K562 (cell line): ENCODE data around the gene ZDHHC1. TPM values are rescaled to one million over a fixed set of nuclear protein-coding genes. Genes with fewer than 3 reads are reported as not detected.

ENCODE experiments used
- ATAC-seq: fragments of 200-7000 bp; cut with Tn5 transposase; 3 replicates; pipeline ENCODE4 v1.9.1; 2020; ENCODE audit warnings: moderate library complexity
- BruUV-seq: library from RNA; stranded (reverse); fragments of 400-500 nt; replicated peaks from 2 replicates; lab custom pipeline; 2021; lab: Mats Ljungman, UMichigan
- CTCF ChIA-PET: fragments of 300-600 bp; formaldehyde crosslinking; extraction: SDS; loops from one replicate; lab custom pipeline; 2021; ENCODE audit warnings: low intra/inter-chr PET ratio; lab: Yijun Ruan, JAX
- POLR2A ChIA-PET: fragments of 300-600, 350-650 bp; sonication (Branson Sonifier 250); formaldehyde crosslinking; extraction: SDS; loops from one replicate; lab custom pipeline; 2021; ENCODE audit warnings: antibody characterized with exemption, inconsistent platforms; lab: Yijun Ruan, JAX
- DNase-seq, 4 experiments: peaks; one replicate each; pipeline versions ENCODE4 v3.0.0 to v3.0.0-alpha.2; 2011 to 2018; ENCODE audit warnings: low spot score in 3 of 4, mixed read lengths in 3 of 4; ENCODE audit errors: extremely low read depth in 1 of 4
- FAIRE-seq: peaks from 2 replicates; lab custom pipeline; 2011; peaks lifted over from hg19 to GRCh38; lab: Jason Lieb, UNC
- H2AFZ ChIP-seq: 2 replicates; pipeline ENCODE4 v1.6.0; 2011; ENCODE audit warnings: low read depth, low read length, control low read depth, inconsistent platforms
- H3K27ac ChIP-seq: fragments of 200-600 bp; 3 replicates; pipeline ENCODE4 v1.8.0; 2011; ENCODE audit warnings: low read depth, mild to moderate bottlenecking, control low read depth, inconsistent platforms, low read length, moderate library complexity, mixed read lengths; ENCODE audit errors: extremely low read depth
- H3K27me3 ChIP-seq, 2 experiments: fragments of 300-600 bp in 1 of 2; 2 replicates in 1 of 2; 3 replicates in 1 of 2; pipeline versions ENCODE4 v1.6.0 to v1.8.0; 2011; ENCODE audit warnings: inconsistent platforms in 2 of 2, low read length in 2 of 2, mild to moderate bottlenecking in 1 of 2, mixed read lengths in 1 of 2, moderate library complexity in 1 of 2; ENCODE audit not compliant: control insufficient read depth in 2 of 2, insufficient read depth in 2 of 2
- H3K36me3 ChIP-seq: fragments of 300-600 bp; 3 replicates; pipeline ENCODE4 v1.8.0; 2011; ENCODE audit warnings: mild to moderate bottlenecking, low read length, inconsistent platforms; ENCODE audit not compliant: control insufficient read depth, insufficient read depth
- H3K4me1 ChIP-seq, 2 experiments: fragments of 200-600 bp in 1 of 2; replicated peaks in 1 of 2; 2 replicates in 1 of 2; 3 replicates in 1 of 2; pipeline versions ENCODE4 v1.5.1 to v1.8.0; 2011; ENCODE audit warnings: inconsistent platforms in 2 of 2, low read length in 2 of 2, mild to moderate bottlenecking in 1 of 2, mixed read lengths in 1 of 2, moderate library complexity in 1 of 2; ENCODE audit not compliant: control insufficient read depth in 2 of 2, insufficient read depth in 2 of 2
- H3K4me2 ChIP-seq: 2 replicates; pipeline ENCODE4 v1.6.1; 2011; ENCODE audit warnings: low read length, control low read depth, inconsistent platforms, mixed read lengths; ENCODE audit not compliant: insufficient read depth
- H3K4me3 ChIP-seq: fragments of 200-600 bp; sonication (generic), shearing (Covaris generic); 2 replicates; pipeline ENCODE4 v1.5.1; 2016; ENCODE audit warnings: control low read depth, inconsistent platforms
- H3K79me2 ChIP-seq: fragments of 200-600 bp; 3 replicates; pipeline ENCODE4 v1.8.0; 2011; ENCODE audit warnings: low read length, inconsistent platforms; ENCODE audit not compliant: control insufficient read depth, insufficient read depth
- H3K9ac ChIP-seq, 2 experiments: 2 replicates each; pipeline versions ENCODE4 v1.6.0 to v1.6.1; 2011; ENCODE audit warnings: low read depth in 2 of 2, low read length in 2 of 2, control low read depth in 1 of 2, inconsistent platforms in 1 of 2, mild to moderate bottlenecking in 1 of 2, mixed read lengths in 1 of 2; ENCODE audit not compliant: insufficient read depth in 1 of 2
- H3K9me1 ChIP-seq: one replicate; pipeline ENCODE4 v1.6.0; 2011; ENCODE audit warnings: inconsistent platforms, mild to moderate bottlenecking, low read length, moderate library complexity; ENCODE audit not compliant: control insufficient read depth, insufficient read depth
- H3K9me3 ChIP-seq: replicated peaks from 2 replicates; pipeline ENCODE4 v1.5.1; 2011; ENCODE audit warnings: low read depth, low read length, inconsistent platforms; ENCODE audit not compliant: control insufficient read depth, insufficient read depth
- H4K20me1 ChIP-seq: replicated peaks from 2 replicates; pipeline ENCODE4 v1.6.1; 2011; ENCODE audit warnings: low read length, inconsistent platforms, mixed read lengths; ENCODE audit not compliant: control insufficient read depth, insufficient read depth
- HDAC1 ChIP-seq, 2 experiments: fragments of 450-650 bp; IDR thresholded peaks; 2 replicates each; pipeline ENCODE4 v1.6.1; 2016 to 2017; ENCODE audit warnings: inconsistent platforms in 1 of 2, mild to moderate bottlenecking in 1 of 2, moderate library complexity in 1 of 2
- HDAC3 ChIP-seq: fragments of 450-650 bp; IDR thresholded peaks from 2 replicates; pipeline ENCODE4 v1.6.1; 2018; ENCODE audit warnings: borderline replicate concordance, mild to moderate bottlenecking, moderate library complexity; ENCODE audit not compliant: partially characterized antibody
- HMGN3 ChIP-seq: IDR thresholded peaks from 2 replicates; pipeline ENCODE4 v1.6.1; 2011; ENCODE audit warnings: borderline replicate concordance, low read depth, mild to moderate bottlenecking, mixed read lengths, low read length; ENCODE audit not compliant: insufficient read length; ENCODE audit errors: extremely low read depth
- HNRNPL ChIP-seq: fragments of 200-400 bp; formaldehyde crosslinking; IDR thresholded peaks from 2 replicates; pipeline ENCODE4 v1.6.1; 2017; ENCODE audit warnings: low read depth, mild to moderate bottlenecking, low read length
- KAT8 ChIP-seq: fragments of 450-650 bp; IDR thresholded peaks from 2 replicates; pipeline ENCODE4 v1.6.1; 2016; ENCODE audit warnings: low read depth, mild to moderate bottlenecking
- MNT ChIP-seq, 2 experiments: fragments of 450-650 bp; conservative IDR thresholded peaks; 2 replicates each; pipeline ENCODE4 v1.6.1; 2017; ENCODE audit warnings: mild to moderate bottlenecking in 2 of 2, moderate library complexity in 2 of 2
- MTA3 ChIP-seq: fragments of 450-650 bp; formaldehyde crosslinking; IDR thresholded peaks from 2 replicates; pipeline ENCODE4 v1.6.1; 2017; ENCODE audit warnings: mild to moderate bottlenecking, borderline replicate concordance
- NR1H2 ChIP-seq: sonication (generic); formaldehyde crosslinking; IDR thresholded peaks from 2 replicates; pipeline ENCODE4 v1.4.0; 2020; ENCODE audit warnings: mild to moderate bottlenecking, missing genetic modification reagents
- NRF1 ChIP-seq, 2 experiments: fragments of 450-650 bp; IDR thresholded peaks in 1 of 2; conservative IDR thresholded peaks in 1 of 2; 2 replicates each; pipeline ENCODE4 v1.6.1; 2014; ENCODE audit warnings: mild to moderate bottlenecking in 2 of 2
- ZBTB1 ChIP-seq: sonication (generic); formaldehyde crosslinking; IDR thresholded peaks from 2 replicates; pipeline ENCODE4 v1.8.1; 2023; ENCODE audit warnings: missing genetic modification reagents, low read depth, mild to moderate bottlenecking, borderline replicate concordance
- ZBTB33 ChIP-seq: sonication (generic); formaldehyde crosslinking; IDR thresholded peaks from 2 replicates; pipeline ENCODE4 v1.8.1; 2023; ENCODE audit warnings: mild to moderate bottlenecking, missing genetic modification reagents
- ZFP30 ChIP-seq: fragments of 250-450 bp; sonication (Bioruptor Pico); IDR thresholded peaks from 2 replicates; pipeline ENCODE4 v1.8.0; 2022; ENCODE audit warnings: moderate library complexity, mild to moderate bottlenecking, inconsistent platforms, borderline replicate concordance
- ZFX ChIP-seq: sonication (generic); formaldehyde crosslinking; IDR thresholded peaks from 2 replicates; pipeline ENCODE4 v1.8.0; 2022; ENCODE audit warnings: mild to moderate bottlenecking, missing genetic modification reagents, moderate library complexity
- ZNF274 ChIP-seq: IDR thresholded peaks from 2 replicates; pipeline ENCODE4 v1.6.1; 2011; ENCODE audit warnings: low read depth, mild to moderate bottlenecking, low read length, moderate library complexity, borderline replicate concordance
- WGBS: fragments of 100-300 bp; shearing (Covaris generic); methylation state at CpG from one replicate; pipeline ENCODE4 v1.1.6; 2016; ENCODE audit warnings: low coverage, mixed read lengths; ENCODE audit not compliant: insufficient coverage; ENCODE audit errors: missing lambda C conversion rate; 5-methylcytosine and 5-hydroxymethylcytosine counted together
- in situ Hi-C: fragments of 300-500 bp; cut with MboI; formaldehyde crosslinking; loops from 4 replicates; pipeline ENCODE4 v1.15.0; 2018; ENCODE audit warnings: inconsistent platforms, mixed read lengths
- intact Hi-C: fragments of 100-400 bp; cut with micrococcal nuclease; formaldehyde crosslinking; loops from 2 replicates; pipeline ENCODE4 v1.14.2; 2022
- polyA plus RNA-seq, 8 experiments: library from polyadenylated mRNA; depleted of rRNA in 4 of 8; stranded (reverse) in 5 of 8; unstranded in 3 of 8; fragments of >200 nt; fragmentation: Nextera tagmentation in 2 of 8; fragmentation: Illumina TruSeq in 1 of 8; extraction: Ambion mirVana in 2 of 8; extraction: Trizol in 1 of 8; gene quantifications; 2 replicates each; pipeline versions ENCODE4 v1.2.1 to v1.2.3, GENCODE V29; 2011 to 2014; ENCODE audit warnings: inconsistent platforms in 1 of 8, missing spikeins in 1 of 8
- total RNA-seq, 7 experiments: library from RNA; depleted of rRNA in 6 of 7; stranded (reverse); fragments of >200 nt in 6 of 7; fragmentation: Illumina TruSeq in 2 of 7; extraction: Trizol in 2 of 7; gene quantifications; 2 replicates each; pipeline versions ENCODE4 v1.2.1 to v1.2.3, GENCODE V29; 2011 to 2021; ENCODE audit warnings: low replicate concordance in 1 of 7
- TF ChIP-seq, protein P1 (sequence below): conservative IDR thresholded peaks from 2 replicates; pipeline ENCODE4 v1.6.1; 2011; ENCODE audit warnings: low read depth, mild to moderate bottlenecking, low read length; ENCODE audit not compliant: control insufficient read depth

Gene ZDHHC1
- total and polyA plus RNA-seq, 9 of the 15 experiments (the other 6 are each of a cell fraction or from before 2014, with no cell fraction given): 0.06 to 0.77 (median 0.25) TPM; not detected in 4

GRCh38 chr16:67430504-67430976 is 14.3 kb upstream of the ZDHHC1 start:
- H2AFZ ChIP-seq: peak overlapping the region; percentile 80
- H3K4me3 ChIP-seq: peak overlapping the region; percentile 38
- no peak for FAIRE-seq
- peaks cover 3% of the 10 kb centered on the region for H3K9me1 ChIP-seq
- H3K4me2 ChIP-seq: peak overlapping the region; percentile 57
- H3K4me1 ChIP-seq: peaks cover 6 to 28% of the 10 kb centered on the region in 2 experiments; a peak in 3 of 5 replicates
- DNase-seq: peak in 2 of 4 experiments; percentile 54 to 58
- peaks cover 13% of the 10 kb centered on the region; the same call in 1 of the 2 replicates for H4K20me1 ChIP-seq
- H3K79me2 ChIP-seq: no peaks in the 10 kb centered on the region
- ATAC-seq: peak; percentile 17
- H3K27ac ChIP-seq: no peak overlapping the region
- CTCF ChIA-PET: interaction anchor here (1.5 kb wide), 1 partner anchor 35 kb away, joined by 5 read pairs; no protein-coding TSS in a partner anchor
- H3K9me3 ChIP-seq: no peaks in the 10 kb centered on the region
- POLR2A ChIA-PET: interaction anchor here (0.6 to 0.8 kb wide), 2 partner anchors 39 to 91 kb away, joined by 3 to 4 read pairs; no protein-coding TSS in a partner anchor
- H3K36me3 ChIP-seq: no peaks in the 10 kb centered on the region
- H3K9ac ChIP-seq: peak overlapping the region in 1 of 2 experiments; percentile 80; a peak in 2 of 4 replicates
- intact Hi-C loops (no loop called here), in situ Hi-C loops (no loop called here)
- no TSS peak for BruUV-seq
- WGBS: 23% methylated on average over 47 of the region's 53 CpGs
- H3K27me3 ChIP-seq: peaks cover 0 to 10% of the 10 kb centered on the region in 2 experiments; a peak in 1 of 5 replicates
- 0 out of 2 replicates have a peak, but pooled peaks have one; percentile 7 for TF ChIP-seq ZFX (CRISPR knock-in tag)
- no peak for TF ChIP-seq HMGN3
- TF ChIP-seq NR1H2 (CRISPR knock-in tag): no peak
- TF ChIP-seq HDAC1 (IDR thresholded peaks at IDR 0.05): peak in 1 of 2 experiments; percentile 28; a peak in 1 of 4 replicates
- peak in 1 of 2 experiments; percentile 69; a peak in 2 of 4 replicates for TF ChIP-seq MNT (conservative IDR thresholded peaks at IDR 0.05)
- no peak for TF ChIP-seq ZFP30 (CRISPR knock-in tag)
- TF ChIP-seq ZNF274: no peak
- no peak for TF ChIP-seq KAT8
- peak; percentile 60; the same call in 1 of the 2 replicates for TF ChIP-seq HNRNPL
- peak; percentile 91 for TF ChIP-seq ZBTB33 (CRISPR knock-in tag)
- TF ChIP-seq HDAC3: no peak
- peak; percentile 41 to 55; a peak in 3 of 4 replicates for TF ChIP-seq NRF1 (conservative IDR thresholded peaks at IDR 0.05 in 1 of 2, IDR thresholded peaks at IDR 0.05 in 1 of 2)
- TF ChIP-seq, protein P1, sequence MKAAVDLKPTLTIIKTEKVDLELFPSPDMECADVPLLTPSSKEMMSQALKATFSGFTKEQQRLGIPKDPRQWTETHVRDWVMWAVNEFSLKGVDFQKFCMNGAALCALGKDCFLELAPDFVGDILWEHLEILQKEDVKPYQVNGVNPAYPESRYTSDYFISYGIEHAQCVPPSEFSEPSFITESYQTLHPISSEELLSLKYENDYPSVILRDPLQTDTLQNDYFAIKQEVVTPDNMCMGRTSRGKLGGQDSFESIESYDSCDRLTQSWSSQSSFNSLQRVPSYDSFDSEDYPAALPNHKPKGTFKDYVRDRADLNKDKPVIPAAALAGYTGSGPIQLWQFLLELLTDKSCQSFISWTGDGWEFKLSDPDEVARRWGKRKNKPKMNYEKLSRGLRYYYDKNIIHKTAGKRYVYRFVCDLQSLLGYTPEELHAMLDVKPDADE: no peak
- TF ChIP-seq ZBTB1 (CRISPR knock-in tag): 0 out of 2 replicates have a peak, but pooled peaks have one; percentile 24
- peak; percentile 29; the same call in 1 of the 2 replicates for TF ChIP-seq MTA3
